SH-SY5Y (cell line): Measurements from ENCODE around the gene DIS3L2.

Experiments
- GATA2 ChIP-seq: IDR thresholded peaks from 2 replicates; pipeline ENCODE4 v1.6.1; 2011; ENCODE audit warnings: mild to moderate bottlenecking, low read depth, low read length
- GATA3 ChIP-seq: IDR thresholded peaks from 2 replicates; pipeline ENCODE4 v1.6.1; 2011; ENCODE audit warnings: low read depth, mild to moderate bottlenecking, low read length, moderate library complexity

DNA sequence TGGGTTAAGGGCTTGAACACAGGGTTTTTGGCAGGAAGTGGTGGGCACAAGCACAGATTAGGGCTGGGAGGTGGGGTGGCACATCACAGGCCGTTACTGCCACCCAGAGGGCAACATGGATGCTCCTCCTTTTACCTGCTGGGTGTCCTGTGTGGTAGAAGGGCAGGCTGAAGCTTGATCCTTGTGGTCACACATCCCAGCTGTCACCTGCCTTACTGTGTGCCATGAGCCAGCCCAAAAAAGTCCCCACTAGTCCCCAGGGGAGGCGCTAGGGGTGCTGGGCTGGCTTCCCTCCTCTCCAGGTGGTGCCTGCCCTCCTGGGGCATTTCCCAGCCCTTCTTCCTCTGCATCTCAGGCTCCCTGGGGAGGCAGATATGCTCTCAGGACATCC lies 366.5 kb downstream of the DIS3L2 start:
- TF ChIP-seq GATA3 = no peak
- no peak for TF ChIP-seq GATA2
